Breast epithelium (tissue), 4 donors: ENCODE data around the gene PKDCC. TPM values are rescaled to one million over a fixed set of nuclear protein-coding genes. Genes with fewer than 3 reads are reported as not detected.
"Not testable (repeated sequence)": the region's sequence is repeated elsewhere in the genome, so short reads cannot be mapped to it uniquely, and the experiment has no call there.

Experiments used
- DNase-seq, 2 donors: peaks; one replicate each; pipeline ENCODE4 v3.0.0-alpha.2; 2019; ENCODE audit warnings: low spot score in 2 of 2
- H3K27ac ChIP-seq, 2 donors: fragments of 200-600 bp; sonication (generic) in 1 of 2; one replicate each; pipeline ENCODE4 v1.5.1; 2016 to 2019; ENCODE audit warnings: mild to moderate bottlenecking in 1 of 2
- H3K27me3 ChIP-seq, 2 donors: fragments of 200-600 bp; sonication (generic) in 1 of 2; one replicate each; pipeline versions ENCODE4 v1.5.1 to v1.6.0; 2017 to 2019; ENCODE audit warnings: control low read depth in 1 of 2, mild to moderate bottlenecking in 1 of 2
- H3K36me3 ChIP-seq: fragments of 200-600 bp; one replicate; pipeline ENCODE4 v1.5.1; 2019
- H3K4me1 ChIP-seq, 2 donors: fragments of 200-600 bp; sonication (generic); one replicate each; pipeline ENCODE4 v1.5.1; 2016 to 2019; ENCODE audit warnings: control low read depth in 1 of 2
- H3K4me3 ChIP-seq, 3 donors: fragments of 200-600 bp; sonication (generic); 1 replicate in 2 of 3; 2 replicates in 1 of 3; pipeline ENCODE4 v1.5.1; 2016 to 2019; ENCODE audit warnings: mild to moderate bottlenecking in 3 of 3, moderate library complexity in 2 of 3
- H3K9me3 ChIP-seq, 2 donors: fragments of 200-600 bp; sonication (generic) in 1 of 2; one replicate each; pipeline ENCODE4 v1.5.1; 2016 to 2019; ENCODE audit warnings: control low read depth in 1 of 2
- POLR2A ChIP-seq: fragments of 450-650 bp; IDR thresholded peaks from one replicate; pipeline ENCODE4 v1.6.1; 2016; ENCODE audit warnings: antibody characterized with exemption, mild to moderate bottlenecking, moderate library complexity
- POLR2AphosphoS5 ChIP-seq, 3 donors: sonication (generic); formaldehyde crosslinking; IDR thresholded peaks; one replicate each; pipeline ENCODE4 v1.6.1; 2017; ENCODE audit warnings: antibody characterized with exemption in 3 of 3
- intact Hi-C: fragments of 100-400 bp; cut with DNase I; formaldehyde crosslinking; loops from one replicate; pipeline ENCODE4 v1.15.1; 2023; ENCODE audit warnings: low total_unique reads
- total RNA-seq, 3 donors: library from RNA; depleted of rRNA; stranded (reverse); fragments of >200 nt; gene quantifications; one replicate each; pipeline ENCODE4 v1.1.0, GENCODE V29; 2016
- TF ChIP-seq, protein P1 (sequence below), 3 donors: fragments of 450-650 bp; IDR thresholded peaks; one replicate each; pipeline ENCODE4 v1.5.1; 2016 to 2017; ENCODE audit warnings: antibody characterized with exemption in 3 of 3, mild to moderate bottlenecking in 3 of 3, moderate library complexity in 3 of 3

PKDCC gene
- total RNA-seq, 3 donors from 2014 or later, result 19.3 to 131 (median 95.4) TPM

DNA sequence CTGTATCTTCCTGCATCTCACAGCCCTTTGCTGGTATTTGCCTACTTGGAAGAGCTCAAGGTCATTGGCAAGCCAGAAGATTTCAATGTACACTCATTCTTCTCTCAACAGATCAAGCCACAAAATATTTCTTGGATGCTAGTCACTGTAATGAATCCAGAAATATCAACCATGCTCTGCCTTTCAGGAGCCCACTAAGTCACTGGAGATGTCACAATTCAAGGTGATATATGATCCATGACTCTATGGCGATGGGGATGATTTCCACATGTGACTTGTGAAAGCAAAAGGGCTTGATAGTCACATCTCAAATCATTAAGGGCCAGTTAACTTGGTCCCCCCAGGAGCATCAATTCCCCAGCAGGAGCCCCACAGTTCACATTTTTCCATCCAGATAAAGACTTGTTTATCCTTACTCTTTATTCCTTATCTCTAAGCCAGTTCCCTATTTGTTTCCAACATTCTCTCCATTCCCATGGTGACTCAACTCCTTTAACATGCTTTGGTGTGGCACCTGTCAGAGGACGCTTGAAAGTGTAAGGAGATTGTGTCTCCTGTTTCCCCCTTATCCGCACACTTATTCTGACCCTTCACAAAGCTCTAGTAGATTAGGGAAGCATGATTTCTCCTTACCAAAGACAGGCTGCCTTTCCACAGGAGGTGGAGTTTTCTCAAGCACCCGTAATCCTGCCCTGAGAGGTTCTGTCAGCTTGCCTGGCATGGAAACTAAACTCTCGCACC, 15.8 kb downstream of the PKDCC start:
- H3K4me1 ChIP-seq, result no peaks in the 10 kb centered on the region
- H3K27ac ChIP-seq, result no peak overlapping the region
- TF ChIP-seq POLR2AphosphoS5 (IDR thresholded peaks at IDR 0.05), result no peak
- no peak for TF ChIP-seq POLR2A
- TF ChIP-seq, protein P1, sequence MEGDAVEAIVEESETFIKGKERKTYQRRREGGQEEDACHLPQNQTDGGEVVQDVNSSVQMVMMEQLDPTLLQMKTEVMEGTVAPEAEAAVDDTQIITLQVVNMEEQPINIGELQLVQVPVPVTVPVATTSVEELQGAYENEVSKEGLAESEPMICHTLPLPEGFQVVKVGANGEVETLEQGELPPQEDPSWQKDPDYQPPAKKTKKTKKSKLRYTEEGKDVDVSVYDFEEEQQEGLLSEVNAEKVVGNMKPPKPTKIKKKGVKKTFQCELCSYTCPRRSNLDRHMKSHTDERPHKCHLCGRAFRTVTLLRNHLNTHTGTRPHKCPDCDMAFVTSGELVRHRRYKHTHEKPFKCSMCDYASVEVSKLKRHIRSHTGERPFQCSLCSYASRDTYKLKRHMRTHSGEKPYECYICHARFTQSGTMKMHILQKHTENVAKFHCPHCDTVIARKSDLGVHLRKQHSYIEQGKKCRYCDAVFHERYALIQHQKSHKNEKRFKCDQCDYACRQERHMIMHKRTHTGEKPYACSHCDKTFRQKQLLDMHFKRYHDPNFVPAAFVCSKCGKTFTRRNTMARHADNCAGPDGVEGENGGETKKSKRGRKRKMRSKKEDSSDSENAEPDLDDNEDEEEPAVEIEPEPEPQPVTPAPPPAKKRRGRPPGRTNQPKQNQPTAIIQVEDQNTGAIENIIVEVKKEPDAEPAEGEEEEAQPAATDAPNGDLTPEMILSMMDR (IDR thresholded peaks at IDR 0.05), result no peak
- H3K36me3 ChIP-seq, result no peaks in the 10 kb centered on the region
- H3K27me3 ChIP-seq, result no peaks in the 10 kb centered on the region
- DNase-seq, result no peak
- intact Hi-C loops, result no loop called here
- no peak overlapping the region for H3K4me3 ChIP-seq
- H3K9me3 ChIP-seq, result no peaks in the 10 kb centered on the region

DNA sequence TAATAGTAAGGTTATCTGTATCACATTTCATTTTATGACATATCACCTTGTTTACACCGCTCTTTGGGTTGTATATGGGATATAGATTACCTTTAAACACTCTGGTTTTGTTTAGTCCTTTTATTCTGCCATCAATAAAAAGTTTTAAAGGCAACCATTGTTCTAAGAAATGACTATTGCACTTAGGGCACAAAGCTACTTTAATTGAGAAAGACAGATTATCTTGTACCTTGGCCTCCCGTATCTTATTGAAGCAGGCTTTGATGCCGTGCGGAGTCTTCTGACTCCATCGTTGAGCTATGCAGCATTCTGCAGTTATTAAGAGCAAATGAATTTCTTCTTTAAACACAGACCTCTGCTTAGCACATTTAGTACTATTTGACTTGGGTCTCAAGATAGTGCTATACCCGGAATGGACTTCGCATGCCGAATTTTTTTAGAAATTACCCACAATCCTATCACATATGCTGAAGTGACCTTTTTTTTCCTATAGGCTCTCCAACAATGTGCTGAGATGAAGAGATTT, 16.7 kb downstream of the PKDCC start:
- no peaks in the 10 kb centered on the region for H3K27me3 ChIP-seq
- H3K4me3 ChIP-seq, result no peak overlapping the region
- H3K9me3 ChIP-seq, result no peaks in the 10 kb centered on the region
- DNase-seq, result no peak
- H3K27ac ChIP-seq, result no peak overlapping the region
- intact Hi-C loops, result no loop called here
- no peaks in the 10 kb centered on the region for H3K36me3 ChIP-seq
- H3K4me1 ChIP-seq, result no peaks in the 10 kb centered on the region
- TF ChIP-seq POLR2A, result no peak
- TF ChIP-seq, protein P1 (IDR thresholded peaks at IDR 0.05), result no peak
- no peak for TF ChIP-seq POLR2AphosphoS5 (IDR thresholded peaks at IDR 0.05)

DNA sequence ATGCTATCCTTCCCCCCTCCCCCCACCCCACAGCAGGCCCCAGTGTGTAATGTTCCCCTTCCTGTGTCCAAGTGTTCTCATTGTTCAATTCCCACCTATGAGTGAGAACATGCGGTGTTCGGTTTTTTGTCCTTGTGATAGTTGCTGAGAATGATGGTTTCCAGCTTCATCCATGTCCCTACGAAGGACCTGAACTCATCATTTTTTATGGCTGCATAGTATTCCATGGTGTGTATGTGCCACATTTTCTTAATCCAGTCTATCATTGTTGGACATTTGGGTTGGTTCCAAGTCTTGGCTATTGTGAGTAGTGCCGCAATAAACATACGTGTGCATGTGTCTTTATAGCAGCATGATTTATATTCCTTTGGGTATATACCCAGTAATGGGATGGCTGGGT, 17.9 kb downstream of the PKDCC start:
- H3K27ac ChIP-seq, H3K9me3 ChIP-seq, H3K4me3 ChIP-seq, H3K36me3 ChIP-seq, intact Hi-C loops, DNase-seq, H3K4me1 ChIP-seq, H3K27me3 ChIP-seq: not testable (repeated sequence)

DNA sequence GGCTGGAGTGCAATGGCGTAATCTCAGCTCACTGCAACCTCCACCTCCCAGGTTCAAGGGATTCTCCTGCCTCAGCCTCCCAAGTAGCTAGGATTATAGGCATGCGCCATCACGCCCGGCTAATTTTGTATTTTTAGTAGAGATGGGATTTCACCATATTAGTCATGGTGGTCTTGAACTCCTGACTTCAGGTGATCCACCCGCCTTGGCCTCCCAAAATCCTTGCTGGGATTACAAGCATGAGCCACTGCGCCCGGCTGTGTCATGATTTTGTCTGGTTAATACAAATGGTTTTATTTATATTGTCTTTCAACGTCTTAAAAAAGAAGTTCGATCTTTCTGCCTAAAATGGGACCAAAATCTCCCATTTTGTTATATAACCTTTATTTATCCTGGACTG, 19.2 kb downstream of the PKDCC start:
- H3K36me3 ChIP-seq, H3K27ac ChIP-seq, H3K27me3 ChIP-seq, DNase-seq, H3K4me1 ChIP-seq, intact Hi-C loops, H3K4me3 ChIP-seq, H3K9me3 ChIP-seq: not testable (repeated sequence)

DNA sequence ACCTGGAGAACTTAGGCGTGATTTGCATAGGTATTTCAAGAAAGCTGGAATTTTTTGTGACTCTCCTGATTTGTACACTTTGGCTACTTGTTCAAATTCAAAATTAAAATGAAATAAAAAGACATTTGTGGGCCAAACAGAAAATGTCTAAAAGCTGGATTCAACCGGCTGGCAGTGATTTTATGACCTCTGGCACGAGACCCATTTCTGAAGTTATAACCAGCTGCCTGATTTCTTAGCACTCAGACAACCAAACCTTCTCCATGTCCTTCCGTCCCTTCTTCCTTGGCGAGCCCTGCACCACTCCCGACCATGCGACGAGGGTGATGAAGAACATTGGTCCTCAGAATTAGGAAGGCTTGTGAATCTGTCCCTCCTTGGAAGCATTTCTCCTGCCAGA, 19.7 kb downstream of the PKDCC start:
- Histone ChIP-seq H3K4me1 (no peaks in the 10 kb centered on the region), H3K36me3 (no peaks in the 10 kb centered on the region), H3K9me3 (no peaks in the 10 kb centered on the region), H3K4me3 (no peak overlapping the region), H3K27ac (no peak overlapping the region), H3K27me3 (no peaks in the 10 kb centered on the region)
- intact Hi-C loops, result no loop called here
- DNase-seq, result no peak
- TF ChIP-seq POLR2AphosphoS5 (IDR thresholded peaks at IDR 0.05) (no peak), POLR2A (no peak)

DNA sequence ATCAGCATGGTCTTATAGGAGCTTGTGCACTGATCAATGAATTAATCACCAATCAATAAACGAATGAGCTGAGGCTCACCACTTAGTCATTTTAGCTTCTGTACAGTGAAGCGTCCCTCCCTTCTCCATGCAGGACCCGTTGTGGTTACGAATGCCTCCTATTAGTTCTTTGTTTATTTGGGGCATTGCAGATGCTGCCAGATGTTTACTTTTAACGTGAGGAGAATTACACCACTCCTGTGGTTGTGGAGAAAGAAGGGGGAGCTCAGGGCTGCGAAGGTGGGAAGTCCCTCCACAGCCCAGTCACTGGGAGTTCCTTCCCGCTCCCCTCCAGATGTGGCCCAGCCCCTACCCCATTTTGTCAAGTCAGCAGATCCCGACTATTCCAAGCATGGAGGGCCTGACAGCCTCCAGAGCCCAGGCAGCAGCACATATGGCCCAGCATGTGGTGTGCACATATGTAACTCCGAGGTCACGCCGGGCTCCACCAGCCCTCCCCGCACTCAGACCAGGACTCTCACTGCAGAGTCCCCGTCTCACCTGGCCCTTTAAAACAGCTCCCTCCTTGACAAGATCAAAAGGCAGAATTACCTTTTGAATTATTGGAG, 20.9 kb downstream of the PKDCC start:
- intact Hi-C loops, result no loop called here
- Histone ChIP-seq H3K4me1 (no peaks in the 10 kb centered on the region), H3K9me3 (no peaks in the 10 kb centered on the region), H3K4me3 (no peak overlapping the region), H3K36me3 (no peaks in the 10 kb centered on the region), H3K27me3 (no peaks in the 10 kb centered on the region), H3K27ac (no peak overlapping the region)
- TF ChIP-seq, protein P1 (IDR thresholded peaks at IDR 0.05), result no peak
- DNase-seq, result no peak
